DOHH2 (cell line): ENCODE measurements around the gene UBE2B.

Source experiments
- H3F3A ChIP-seq: fragments of 200-600 bp; sonication (generic), shearing (Covaris generic); 2 replicates; pipeline ENCODE4 v1.6.0; 2016; ENCODE audit warnings: antibody characterized with exemption, mild to moderate bottlenecking; ENCODE audit not compliant: control insufficient read depth, insufficient read depth
- H3K27ac ChIP-seq: fragments of 200-600 bp; sonication (generic); 2 replicates; pipeline ENCODE4 v1.5.1; 2014; ENCODE audit warnings: low read depth, mild to moderate bottlenecking, low read length, moderate library complexity
- H3K27me3 ChIP-seq: fragments of 200-600 bp; sonication (generic); 2 replicates; pipeline ENCODE4 v1.6.1; 2014; ENCODE audit warnings: mild to moderate bottlenecking, low read length, mixed read lengths; ENCODE audit not compliant: control insufficient read depth
- H3K36me3 ChIP-seq: fragments of 200-600 bp; sonication (generic); 2 replicates; pipeline ENCODE4 v1.6.1; 2014; ENCODE audit warnings: mild to moderate bottlenecking, low read length, moderate library complexity, mixed read lengths; ENCODE audit not compliant: control insufficient read depth
- H3K4me1 ChIP-seq: fragments of 200-600 bp; sonication (generic); 2 replicates; pipeline ENCODE4 v1.6.1; 2014; ENCODE audit warnings: mild to moderate bottlenecking, low read length, mixed read lengths; ENCODE audit not compliant: control insufficient read depth
- H3K4me2 ChIP-seq: fragments of 200-600 bp; sonication (generic); 2 replicates; pipeline ENCODE4 v1.6.0; 2014; ENCODE audit warnings: mild to moderate bottlenecking, low read length, moderate library complexity
- H3K4me3 ChIP-seq: fragments of 200-600 bp; sonication (generic); 2 replicates; pipeline ENCODE4 v1.5.1; 2014; ENCODE audit warnings: mild to moderate bottlenecking, low read length, mixed read lengths
- H3K79me2 ChIP-seq: fragments of 200-600 bp; sonication (generic); 2 replicates; pipeline ENCODE4 v1.6.1; 2014; ENCODE audit warnings: mild to moderate bottlenecking, low read length, mixed read lengths; ENCODE audit not compliant: control insufficient read depth
- H3K9me2 ChIP-seq: fragments of 200-600 bp; sonication (generic); replicated peaks from 2 replicates; pipeline ENCODE4 v1.6.1; 2014; ENCODE audit warnings: mild to moderate bottlenecking, low read length, mixed read lengths; ENCODE audit not compliant: control insufficient read depth
- H3K9me3 ChIP-seq: fragments of 200-600 bp; sonication (generic); 2 replicates; pipeline ENCODE4 v1.6.1; 2014; ENCODE audit warnings: antibody characterized with exemption, low read length, mixed read lengths; ENCODE audit not compliant: control insufficient read depth, insufficient read depth
- H4K20me1 ChIP-seq: fragments of 200-600 bp; sonication (generic); 2 replicates; pipeline ENCODE4 v1.6.0; 2014; ENCODE audit warnings: low read depth, mild to moderate bottlenecking, antibody characterized with exemption, low read length, moderate library complexity; ENCODE audit not compliant: control insufficient read depth, insufficient read depth
- EZH2phosphoT487 ChIP-seq: fragments of 200-600 bp; sonication (generic); IDR thresholded peaks from 2 replicates; pipeline ENCODE4 v1.6.1; 2017; ENCODE audit warnings: borderline replicate concordance, mild to moderate bottlenecking, antibody characterized with exemption, low read length, moderate library complexity, mixed read lengths
- TF ChIP-seq, protein P1 (sequence below): fragments of 200-600 bp; sonication (generic); IDR thresholded peaks from one replicate; pipeline ENCODE4 v1.5.1; 2014; ENCODE audit warnings: antibody characterized with exemption, mild to moderate bottlenecking, low read depth, low read length; ENCODE audit not compliant: poor library complexity, severe bottlenecking

UBE2B gene

DNA sequence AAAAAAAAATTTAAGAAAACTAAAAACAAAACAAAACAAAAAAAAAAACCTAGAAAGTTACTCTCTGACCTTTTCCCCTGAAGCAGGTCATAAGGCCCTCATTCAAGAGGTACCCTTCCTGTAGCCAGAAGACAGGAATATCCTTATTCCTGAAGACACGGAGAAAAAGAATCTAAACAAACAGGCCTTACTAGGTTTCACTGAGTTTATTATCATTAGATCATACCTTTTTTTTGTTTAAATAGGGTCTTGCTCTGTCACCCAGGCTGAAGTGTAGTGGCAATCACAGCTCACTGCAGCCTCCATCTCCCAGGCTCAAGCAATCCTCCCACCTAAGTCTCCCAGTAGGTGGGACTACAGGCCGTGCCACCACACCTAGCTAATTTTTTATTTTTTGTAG is 52.0 kb downstream of the UBE2B start:
- Histone ChIP-seq H3K9me2 (no peaks in the 10 kb centered on the region), H3K4me3 (no peak overlapping the region), H3K27ac (no peak overlapping the region), H3F3A (no peaks in the 10 kb centered on the region), H3K4me1 (peaks cover 3% of the 10 kb centered on the region; the same call in 1 of the 2 replicates), H4K20me1 (no peaks in the 10 kb centered on the region), H3K36me3 (no peaks in the 10 kb centered on the region), H3K4me2 (no peak overlapping the region), H3K79me2 (no peaks in the 10 kb centered on the region), H3K27me3 (no peaks in the 10 kb centered on the region), H3K9me3 (no peaks in the 10 kb centered on the region)
- TF ChIP-seq, protein P1, sequence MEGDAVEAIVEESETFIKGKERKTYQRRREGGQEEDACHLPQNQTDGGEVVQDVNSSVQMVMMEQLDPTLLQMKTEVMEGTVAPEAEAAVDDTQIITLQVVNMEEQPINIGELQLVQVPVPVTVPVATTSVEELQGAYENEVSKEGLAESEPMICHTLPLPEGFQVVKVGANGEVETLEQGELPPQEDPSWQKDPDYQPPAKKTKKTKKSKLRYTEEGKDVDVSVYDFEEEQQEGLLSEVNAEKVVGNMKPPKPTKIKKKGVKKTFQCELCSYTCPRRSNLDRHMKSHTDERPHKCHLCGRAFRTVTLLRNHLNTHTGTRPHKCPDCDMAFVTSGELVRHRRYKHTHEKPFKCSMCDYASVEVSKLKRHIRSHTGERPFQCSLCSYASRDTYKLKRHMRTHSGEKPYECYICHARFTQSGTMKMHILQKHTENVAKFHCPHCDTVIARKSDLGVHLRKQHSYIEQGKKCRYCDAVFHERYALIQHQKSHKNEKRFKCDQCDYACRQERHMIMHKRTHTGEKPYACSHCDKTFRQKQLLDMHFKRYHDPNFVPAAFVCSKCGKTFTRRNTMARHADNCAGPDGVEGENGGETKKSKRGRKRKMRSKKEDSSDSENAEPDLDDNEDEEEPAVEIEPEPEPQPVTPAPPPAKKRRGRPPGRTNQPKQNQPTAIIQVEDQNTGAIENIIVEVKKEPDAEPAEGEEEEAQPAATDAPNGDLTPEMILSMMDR, result no peak
- no peak for TF ChIP-seq EZH2phosphoT487

DNA sequence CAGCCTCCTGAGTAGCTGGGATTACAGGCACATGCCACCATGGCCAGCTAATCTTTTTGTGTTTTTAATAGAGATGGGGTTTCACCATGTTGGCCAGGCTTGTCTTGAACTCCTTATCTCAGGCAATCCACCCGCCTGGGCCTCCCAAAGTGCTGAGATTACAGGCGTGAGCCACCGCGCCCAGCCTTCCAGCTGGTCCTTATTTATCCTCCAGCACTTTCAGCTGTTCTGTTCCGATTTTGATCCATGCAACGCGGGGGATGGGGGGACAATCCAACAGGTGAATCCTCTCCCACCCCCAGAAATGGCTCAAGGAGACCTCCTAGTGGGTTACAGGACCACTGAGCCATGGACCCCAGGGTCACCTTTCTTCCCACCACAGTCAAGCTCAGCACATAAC is 55.0 kb downstream of the UBE2B start:
- Histone ChIP-seq H3K9me2 (no peaks in the 10 kb centered on the region), H3K27ac (no peak overlapping the region), H4K20me1 (no peaks in the 10 kb centered on the region), H3K79me2 (no peaks in the 10 kb centered on the region), H3K4me3 (no peak overlapping the region), H3K4me1 (peaks cover 3% of the 10 kb centered on the region; the same call in 1 of the 2 replicates), H3K27me3 (no peaks in the 10 kb centered on the region), H3K9me3 (no peaks in the 10 kb centered on the region), H3K4me2 (no peak overlapping the region), H3K36me3 (no peaks in the 10 kb centered on the region), H3F3A (no peaks in the 10 kb centered on the region)
- TF ChIP-seq EZH2phosphoT487, result no peak
- TF ChIP-seq, protein P1, result no peak

DNA sequence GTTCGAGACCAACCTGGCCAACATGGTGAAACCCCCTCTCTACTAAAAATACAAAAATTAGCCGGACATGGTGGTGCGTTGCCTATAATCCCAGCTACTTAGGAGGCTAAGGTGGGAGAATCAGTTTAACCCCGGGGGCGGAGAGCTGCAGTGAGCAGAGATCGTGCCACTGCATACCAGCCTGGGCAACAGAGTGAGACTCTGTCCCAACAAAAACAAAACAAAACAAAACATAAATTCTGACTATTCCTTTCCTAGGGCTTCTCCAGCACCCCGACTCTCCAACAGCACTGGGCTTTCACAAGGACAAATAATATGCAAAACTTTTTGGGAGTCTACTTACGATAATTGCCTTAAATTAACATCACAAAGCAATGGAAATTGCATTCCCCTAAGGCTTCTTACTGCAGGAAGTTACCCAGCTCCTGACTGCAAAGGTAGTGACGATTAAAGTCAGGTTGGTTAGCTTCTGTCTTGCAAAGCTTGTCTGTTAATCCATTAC is 56.2 kb downstream of the UBE2B start:
- no peaks in the 10 kb centered on the region for H3K9me2 ChIP-seq
- no peaks in the 10 kb centered on the region for H3K9me3 ChIP-seq
- no peaks in the 10 kb centered on the region for H3K4me1 ChIP-seq
- no peak overlapping the region for H3K4me3 ChIP-seq
- no peaks in the 10 kb centered on the region for H4K20me1 ChIP-seq
- H3K79me2 ChIP-seq, result no peaks in the 10 kb centered on the region
- no peak overlapping the region for H3K4me2 ChIP-seq
- TF ChIP-seq, protein P1, result no peak
- no peak for TF ChIP-seq EZH2phosphoT487
- H3K27me3 ChIP-seq, result no peaks in the 10 kb centered on the region
- H3K36me3 ChIP-seq, result no peaks in the 10 kb centered on the region
- H3K27ac ChIP-seq, result no peak overlapping the region
- no peaks in the 10 kb centered on the region for H3F3A ChIP-seq

- Histone ChIP-seq H3F3A (no peaks in the 10 kb centered on the region), H3K27me3 (no peaks in the 10 kb centered on the region), H3K79me2 (no peaks in the 10 kb centered on the region), H3K36me3 (no peaks in the 10 kb centered on the region), H3K4me2 (no peak overlapping the region), H3K4me1 (no peaks in the 10 kb centered on the region), H3K9me2 (no peaks in the 10 kb centered on the region), H3K4me3 (no peak overlapping the region), H4K20me1 (no peaks in the 10 kb centered on the region), H3K27ac (no peak overlapping the region), H3K9me3 (no peaks in the 10 kb centered on the region)
- TF ChIP-seq, protein P1, result no peak
These were observed 58.7 kb downstream of the UBE2B start for GRCh38 chr5:134430001-134430569.
